GM12872 (cell line): ENCODE data around the gene NDUFB3.
A peak's percentile ranks its signal among the peaks of the same experiment; 100 is the strongest.

ENCODE experiments used
- CTCF ChIP-seq: IDR thresholded peaks from 3 replicates; pipeline ENCODE4 v1.5.1; 2011; ENCODE audit warnings: low read depth, mild to moderate bottlenecking, low read length, moderate library complexity; ENCODE audit not compliant: insufficient read depth

NDUFB3 gene

GRCh38 chr2:201071479-201072200 is at the start of gene NDUFB3, which contains the start of gene HYCC2:
TSS of gene NDUFB3 (plus strand) at chr2:201072001. CDS start at chr2:201078883, 6,882 bp downstream.
TSS of gene HYCC2 (minus strand) at chr2:201071671. CDS start at chr2:201024009, 47,662 bp downstream.
- TF ChIP-seq CTCF: peak; percentile 36; the same call in 1 of the 3 replicates

- TF ChIP-seq CTCF: no peak
Measured at GRCh38 chr2:201024518-201024917, 47.3 kb upstream of the NDUFB3 start.

GRCh38 chr2:201038855-201039254 is 32.9 kb upstream of the NDUFB3 start:
- TF ChIP-seq CTCF: no peak

- TF ChIP-seq CTCF: no peak
Measured at GRCh38 chr2:201040867-201041628, 30.8 kb upstream of the NDUFB3 start.

GRCh38 chr2:201046881-201047280 is 24.9 kb upstream of the NDUFB3 start:
- no peak for TF ChIP-seq CTCF

- no peak for TF ChIP-seq CTCF
Measured at GRCh38 chr2:201049455-201049854, 22.3 kb upstream of the NDUFB3 start.

GRCh38 chr2:201057087-201057521 is 14.7 kb upstream of the NDUFB3 start:
- TF ChIP-seq CTCF: no peak
